ENCODE data around the gene NCL.

The NCL gene

GRCh38 chr2:231470246-231470900, 6.1 kb upstream of the NCL start:
- no peak for TF ChIP-seq CTCF (IDR thresholded peaks at IDR 0.05; ENCODE audit: control insufficient read depth, insufficient read depth, low read depth, low read length, missing control alignments)
- DNase-seq (ENCODE audit: low read depth) = no peak
- no peak overlapping the region for H3K4me3 ChIP-seq (ENCODE audit: control insufficient read depth, low read depth, low read length)

- H3K4me3 ChIP-seq (ENCODE audit: control insufficient read depth, low read depth, low read length) = no peak overlapping the region
- DNase-seq (ENCODE audit: low read depth) = no peak
- no peak for TF ChIP-seq CTCF (IDR thresholded peaks at IDR 0.05; ENCODE audit: control insufficient read depth, insufficient read depth, low read depth, low read length, missing control alignments)
Observed at GRCh38 chr2:231469583-231469950, 5.3 kb upstream of the NCL start.

GRCh38 chr2:231467613-231468530, 3.6 kb upstream of the NCL start:
- no peak for TF ChIP-seq CTCF (IDR thresholded peaks at IDR 0.05; ENCODE audit: control insufficient read depth, insufficient read depth, low read depth, low read length, missing control alignments)
- no peak overlapping the region for H3K4me3 ChIP-seq (ENCODE audit: control insufficient read depth, low read depth, low read length)
- no peak for DNase-seq (ENCODE audit: low read depth)

GRCh38 chr2:231467016-231467545, 2.8 kb upstream of the NCL start:
- DNase-seq (ENCODE audit: low read depth) = no peak
- no peak for TF ChIP-seq CTCF (IDR thresholded peaks at IDR 0.05; ENCODE audit: control insufficient read depth, insufficient read depth, low read depth, low read length, missing control alignments)

GRCh38 chr2:231464576-231465540, 574 bp upstream of the NCL start:
- no peak for TF ChIP-seq CTCF (IDR thresholded peaks at IDR 0.05; ENCODE audit: control insufficient read depth, insufficient read depth, low read depth, low read length, missing control alignments)
- peak overlapping the region; percentile 64 for H3K4me3 ChIP-seq (ENCODE audit: control insufficient read depth, low read depth, low read length)
- no peak for DNase-seq (ENCODE audit: low read depth)

More at GRCh38 chr2:231467016-231467545, 2.8 kb upstream of the NCL start:
- no peak overlapping the region for H3K4me3 ChIP-seq (ENCODE audit: control insufficient read depth, low read depth, low read length)
